Measurements from ENCODE around the gene ETHE1. TPM values are rescaled to one million over a fixed set of nuclear protein-coding genes. Genes with fewer than 3 reads are reported as not detected.

ETHE1 gene
- total and polyA plus RNA-seq, 2 donors from 2014 or later = 61.3 to 81.8 TPM

GRCh38 chr19:43534816-43535761, 8.1 kb upstream of the ETHE1 start:
- FAIRE-seq = no peak
- no peak overlapping the region for H3K4me3 ChIP-seq (ENCODE audit: low read length in 3 of 3)

DNA sequence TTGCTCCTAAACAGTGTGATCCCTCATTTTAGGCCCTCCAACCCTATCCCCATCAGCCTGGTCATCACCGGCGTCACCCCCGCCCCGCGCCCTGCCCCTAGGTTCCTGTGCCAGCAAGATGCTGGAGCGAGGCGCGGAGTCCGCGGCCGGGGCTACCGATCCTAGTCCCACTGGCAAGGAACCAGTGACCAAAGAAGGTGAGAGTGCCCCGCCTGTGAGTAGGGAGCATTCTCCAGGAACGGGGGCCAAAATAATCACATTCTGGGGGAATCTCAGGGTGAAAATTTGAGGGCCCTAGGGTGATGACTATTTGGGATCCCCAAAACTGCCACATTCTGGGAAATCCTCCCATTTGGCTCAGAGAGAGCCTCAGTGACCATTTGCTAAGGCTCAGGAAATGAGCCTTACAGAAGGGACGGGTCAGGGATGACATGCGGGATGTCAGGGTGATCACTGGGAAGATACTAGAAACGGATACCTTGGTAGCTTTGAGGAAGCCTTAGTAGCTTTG, 7.4 kb upstream of the ETHE1 start:
- TF ChIP-seq CTCF (IDR thresholded peaks at IDR 0.05; ENCODE audit: borderline replicate concordance, extremely low read depth, insufficient read depth) = no peak
- no peaks in the 10 kb centered on the region for H3K27me3 ChIP-seq (ENCODE audit: control insufficient read depth, insufficient read depth, low read length)
- intact Hi-C loops (cut with DNase I) = no loop called here
- H3K9ac ChIP-seq (ENCODE audit: low read length in 3 of 3) = no peak overlapping the region
- H3K4me3 ChIP-seq (ENCODE audit: low read length in 3 of 3) = peak overlapping the region in 2 of 3 donors; percentile 11 to 90
- DNase-seq (no peak), FAIRE-seq (no peak)
- peaks cover 0 to 17% (median 13%) of the 10 kb centered on the region in 3 donors for H3K4me1 ChIP-seq (ENCODE audit: control insufficient read depth in 2 of 3, insufficient read depth in 2 of 3, low read depth in 1 of 3, low read length in 3 of 3)
- H3K36me3 ChIP-seq (ENCODE audit: control insufficient read depth in 2 of 3, insufficient read depth in 3 of 3, low read length in 3 of 3) = peaks cover 0 to 5% (median 3%) of the 10 kb centered on the region in 3 donors
- H3K27ac ChIP-seq (ENCODE audit: low read depth in 2 of 2, low read length in 2 of 2) = peak overlapping the region; percentile 41 to 63
- H3K9me3 ChIP-seq (ENCODE audit: control insufficient read depth in 2 of 3, insufficient read depth in 1 of 3, low read length in 3 of 3) = no peaks in the 10 kb centered on the region

More at GRCh38 chr19:43534816-43535761, 8.1 kb upstream of the ETHE1 start:
- Histone ChIP-seq H3K27ac (ENCODE audit: low read depth in 2 of 2, low read length in 2 of 2) (peak overlapping the region; percentile 41 to 63), H3K9ac (ENCODE audit: low read length in 3 of 3) (peak overlapping the region in 1 of 3 donors; percentile 4), H3K4me1 (ENCODE audit: control insufficient read depth in 2 of 3, insufficient read depth in 2 of 3, low read depth in 1 of 3, low read length in 3 of 3) (peaks cover 0 to 17% (median 13%) of the 10 kb centered on the region in 3 donors), H3K9me3 (ENCODE audit: control insufficient read depth in 2 of 3, insufficient read depth in 1 of 3, low read length in 3 of 3) (no peaks in the 10 kb centered on the region), H3K36me3 (ENCODE audit: control insufficient read depth in 2 of 3, insufficient read depth in 3 of 3, low read length in 3 of 3) (peaks cover 3 to 5% (median 5%) of the 10 kb centered on the region in 3 donors), H3K27me3 (ENCODE audit: control insufficient read depth, insufficient read depth, low read length) (no peaks in the 10 kb centered on the region)
- peak; percentile 84 to 91 (median 86) for DNase-seq
- peak; percentile 49 for TF ChIP-seq CTCF (IDR thresholded peaks at IDR 0.05; ENCODE audit: borderline replicate concordance, extremely low read depth, insufficient read depth)
- intact Hi-C loops (cut with DNase I) = no loop called here

- no peak for TF ChIP-seq CTCF (IDR thresholded peaks at IDR 0.05; ENCODE audit: borderline replicate concordance, extremely low read depth, insufficient read depth)
- intact Hi-C loops (cut with DNase I) = no loop called here
- Histone ChIP-seq H3K9ac (ENCODE audit: low read length in 3 of 3) (peak overlapping the region; percentile 69 to 88 (median 70)), H3K4me1 (ENCODE audit: control insufficient read depth in 2 of 3, insufficient read depth in 2 of 3, low read depth in 1 of 3, low read length in 3 of 3) (peaks cover 0 to 17% (median 13%) of the 10 kb centered on the region in 3 donors), H3K9me3 (ENCODE audit: control insufficient read depth in 2 of 3, insufficient read depth in 1 of 3, low read length in 3 of 3) (no peaks in the 10 kb centered on the region), H3K27ac (ENCODE audit: low read depth in 2 of 2, low read length in 2 of 2) (peak overlapping the region; percentile 94 to 99), H3K4me3 (ENCODE audit: low read length in 3 of 3) (peak overlapping the region; percentile 76 to 90 (median 89)), H3K36me3 (ENCODE audit: control insufficient read depth in 2 of 3, insufficient read depth in 3 of 3, low read length in 3 of 3) (peaks cover 0 to under 1% (median 0%) of the 10 kb centered on the region in 3 donors), H3K27me3 (ENCODE audit: control insufficient read depth, insufficient read depth, low read length) (no peaks in the 10 kb centered on the region)
- DNase-seq (peak; percentile 100), FAIRE-seq (peak; percentile 97)
These were observed 6.7 kb upstream of the ETHE1 start for GRCh38 chr19:43533546-43534304.

Data from kidney (tissue), 14 donors.